22Rv1 (cell line): ENCODE data around the gene CHPF.
A peak's percentile ranks its signal among the peaks of the same experiment; 100 is the strongest.

ENCODE experiments used
- H3K27ac ChIP-seq: fragments of 450-650 bp; 2 replicates; pipeline ENCODE4 v1.5.1; 2017
- ZFX ChIP-seq: fragments of 450-650 bp; IDR thresholded peaks from 2 replicates; pipeline ENCODE4 v1.6.1; 2017; ENCODE audit warnings: antibody characterized with exemption, borderline replicate concordance
- TF ChIP-seq, protein P1 (sequence below): fragments of 450-650 bp; IDR thresholded peaks from 2 replicates; pipeline ENCODE4 v1.5.1; 2017; ENCODE audit warnings: mild to moderate bottlenecking

CHPF gene

GRCh38 chr2:219526320-219527075 is 17.1 kb downstream of the CHPF start:
- no peak for TF ChIP-seq ZFX
- TF ChIP-seq, protein P1, sequence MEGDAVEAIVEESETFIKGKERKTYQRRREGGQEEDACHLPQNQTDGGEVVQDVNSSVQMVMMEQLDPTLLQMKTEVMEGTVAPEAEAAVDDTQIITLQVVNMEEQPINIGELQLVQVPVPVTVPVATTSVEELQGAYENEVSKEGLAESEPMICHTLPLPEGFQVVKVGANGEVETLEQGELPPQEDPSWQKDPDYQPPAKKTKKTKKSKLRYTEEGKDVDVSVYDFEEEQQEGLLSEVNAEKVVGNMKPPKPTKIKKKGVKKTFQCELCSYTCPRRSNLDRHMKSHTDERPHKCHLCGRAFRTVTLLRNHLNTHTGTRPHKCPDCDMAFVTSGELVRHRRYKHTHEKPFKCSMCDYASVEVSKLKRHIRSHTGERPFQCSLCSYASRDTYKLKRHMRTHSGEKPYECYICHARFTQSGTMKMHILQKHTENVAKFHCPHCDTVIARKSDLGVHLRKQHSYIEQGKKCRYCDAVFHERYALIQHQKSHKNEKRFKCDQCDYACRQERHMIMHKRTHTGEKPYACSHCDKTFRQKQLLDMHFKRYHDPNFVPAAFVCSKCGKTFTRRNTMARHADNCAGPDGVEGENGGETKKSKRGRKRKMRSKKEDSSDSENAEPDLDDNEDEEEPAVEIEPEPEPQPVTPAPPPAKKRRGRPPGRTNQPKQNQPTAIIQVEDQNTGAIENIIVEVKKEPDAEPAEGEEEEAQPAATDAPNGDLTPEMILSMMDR: no peak
- H3K27ac ChIP-seq: no peak overlapping the region

DNA sequence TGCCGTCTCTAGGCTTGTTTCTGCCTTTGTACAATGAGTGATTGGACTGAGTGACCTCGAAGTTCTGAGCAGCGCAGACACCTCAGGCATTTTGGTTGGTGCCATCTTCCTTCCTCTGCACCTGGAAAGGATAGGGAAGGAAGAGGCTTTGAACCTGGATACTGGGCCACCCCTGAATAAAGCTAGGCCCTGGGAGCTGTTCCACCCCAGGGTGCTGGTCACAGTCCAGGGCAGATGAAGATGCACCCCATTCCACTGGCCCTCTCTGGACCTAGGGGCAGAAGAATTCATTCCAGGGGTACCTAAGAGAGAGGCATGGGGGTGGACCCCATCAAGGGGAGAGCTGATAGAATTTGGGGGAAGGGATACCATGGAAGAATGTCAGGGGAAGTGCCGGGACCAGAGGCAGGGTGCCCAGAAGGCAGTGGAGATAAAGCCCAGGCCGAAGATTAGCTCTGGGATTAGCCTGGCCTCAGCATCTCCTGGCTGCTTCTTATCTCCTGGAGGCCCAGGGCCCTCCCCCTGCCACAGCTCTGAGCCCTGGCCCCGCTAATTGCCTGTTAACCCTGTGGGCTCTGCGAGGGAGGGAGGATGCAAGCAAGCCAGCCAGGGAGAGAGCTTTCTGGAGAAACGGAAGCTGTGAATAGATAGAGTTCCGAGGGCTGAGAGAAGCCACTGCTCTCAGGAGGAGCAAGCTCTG is 17.9 kb downstream of the CHPF start:
- TF ChIP-seq ZFX: no peak
- TF ChIP-seq, protein P1: no peak
- no peak overlapping the region for H3K27ac ChIP-seq

GRCh38 chr2:219524817-219525216 is 18.8 kb downstream of the CHPF start:
- H3K27ac ChIP-seq: no peak overlapping the region
- TF ChIP-seq, protein P1: no peak
- no peak for TF ChIP-seq ZFX

DNA sequence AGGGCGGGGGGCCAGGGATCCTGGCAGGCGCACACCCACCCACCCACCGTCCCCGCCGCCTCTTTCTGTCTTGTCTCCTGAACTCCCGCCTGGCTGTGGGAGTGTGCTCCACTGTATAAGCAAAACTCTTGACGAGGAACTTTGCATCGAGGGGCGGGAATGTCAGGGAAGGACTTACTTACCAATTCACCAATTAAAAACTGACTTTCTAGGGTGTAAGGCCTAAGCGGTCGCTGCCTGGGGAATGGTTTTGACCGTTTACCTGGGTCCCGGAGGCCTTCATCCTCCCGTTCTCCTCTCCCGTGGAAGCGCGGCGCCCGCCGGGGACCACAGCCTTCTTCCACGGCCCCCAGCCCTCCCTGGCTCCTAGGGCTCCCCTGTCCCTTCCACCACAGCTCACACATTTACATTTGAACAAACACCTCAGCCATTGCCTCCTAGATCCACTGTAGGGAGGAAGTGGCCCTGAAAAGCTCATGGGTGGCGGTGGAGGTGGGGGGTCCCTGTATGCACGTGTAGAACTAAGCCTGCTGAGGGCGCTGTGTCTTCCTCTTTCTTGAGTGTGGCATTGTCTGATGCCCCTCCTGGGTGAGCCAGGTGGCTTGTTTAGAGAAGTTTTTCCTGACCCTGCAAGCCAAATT is 20.5 kb downstream of the CHPF start:
- TF ChIP-seq, protein P1: no peak
- TF ChIP-seq ZFX: no peak
- H3K27ac ChIP-seq: no peak overlapping the region

GRCh38 chr2:219522111-219523030 is 21.2 kb downstream of the CHPF start:
- TF ChIP-seq ZFX: no peak
- TF ChIP-seq, protein P1: peak; percentile 6; the same call in 1 of the 2 replicates
- no peak overlapping the region for H3K27ac ChIP-seq

DNA sequence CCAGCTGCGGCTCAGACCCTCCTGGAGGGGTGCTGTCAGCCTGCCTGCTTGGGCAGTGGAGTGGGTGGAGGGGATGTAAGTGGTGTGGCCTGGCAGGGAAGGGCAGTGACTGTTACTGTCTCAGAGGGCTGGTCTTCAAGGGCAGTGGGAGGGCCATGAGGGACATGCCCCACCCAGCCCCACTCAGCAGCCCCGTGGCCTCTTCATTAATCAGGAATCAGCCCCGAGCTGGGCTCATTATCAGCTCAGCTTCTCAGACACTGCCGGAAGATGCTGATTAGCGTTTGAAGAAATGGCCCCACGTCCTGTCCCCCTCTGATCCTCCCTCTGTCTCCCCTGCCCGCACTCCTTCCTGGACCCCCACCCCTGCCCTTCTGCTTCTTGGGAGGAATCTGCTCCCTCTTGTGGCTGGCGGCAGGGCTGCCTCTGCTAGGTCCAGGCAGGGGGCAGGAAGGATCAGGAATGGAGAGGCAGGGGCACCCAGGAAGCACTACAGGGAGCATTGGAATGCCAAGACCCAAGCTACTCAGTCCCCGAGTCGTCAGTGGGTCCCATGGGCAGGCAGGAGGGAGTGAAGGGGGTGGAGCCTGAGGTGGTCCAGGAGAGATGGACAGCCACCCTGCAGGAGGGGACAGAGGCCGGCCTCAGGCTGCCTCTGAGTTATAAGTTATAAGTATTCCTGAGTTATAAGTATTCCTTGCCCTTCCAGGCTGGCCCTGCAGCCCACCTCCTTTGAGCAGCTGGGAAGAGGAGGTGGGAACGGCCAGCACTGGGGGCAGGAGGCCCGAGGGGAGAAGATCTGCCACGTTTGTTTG is 22.3 kb downstream of the CHPF start:
- no peak overlapping the region for H3K27ac ChIP-seq
- TF ChIP-seq, protein P1: peak; percentile 80
- no peak for TF ChIP-seq ZFX
